A673 (cell line): ENCODE results near the gene SLC5A9. TPM values are rescaled to one million over a fixed set of nuclear protein-coding genes. Genes with fewer than 3 reads are reported as not detected.

ENCODE experiments used
- BruUV-seq: library from RNA; stranded (reverse); fragments of 400-500 nt; replicated peaks from 2 replicates; lab custom pipeline; 2021; lab: Mats Ljungman, UMichigan
- CTCF ChIA-PET: fragments of 300-600 bp; sonication (Branson Sonifier 250); formaldehyde crosslinking; loops from one replicate; lab custom pipeline; 2022; ENCODE audit warnings: antibody characterized with exemption; lab: Charles Lee
- POLR2A ChIA-PET: fragments of 300-600 bp; sonication (Branson Sonifier 250); formaldehyde crosslinking; loops from one replicate; lab custom pipeline; 2022; ENCODE audit warnings: antibody characterized with exemption; ENCODE audit not compliant: low non-redundant PET; lab: Charles Lee
- DNase-seq: peaks from one replicate; pipeline ENCODE4 v3.0.0-alpha.2; 2015; ENCODE audit warnings: low spot score
- H3K27ac ChIP-seq: fragments of 200-600 bp; sonication (generic); 2 replicates; pipeline ENCODE4 v1.5.1; 2016; ENCODE audit warnings: mixed run types, low read depth, mild to moderate bottlenecking, mixed read lengths, antibody characterized with exemption, low read length; ENCODE audit not compliant: poor library complexity, severe bottlenecking
- H3K27me3 ChIP-seq: fragments of 200-600 bp; sonication (generic); replicated peaks from 2 replicates; pipeline ENCODE4 v1.6.1; 2017; ENCODE audit warnings: mixed run types, low read depth, mild to moderate bottlenecking, mixed read lengths, antibody characterized with exemption, low read length; ENCODE audit not compliant: insufficient read depth, poor library complexity
- H3K36me3 ChIP-seq: fragments of 200-600 bp; sonication (generic); 2 replicates; pipeline ENCODE4 v1.6.1; 2016; ENCODE audit warnings: mixed run types, mild to moderate bottlenecking, mixed read lengths, antibody characterized with exemption, low read length; ENCODE audit not compliant: insufficient read depth, poor library complexity, severe bottlenecking
- H3K4me1 ChIP-seq: fragments of 200-600 bp; sonication (generic); 2 replicates; pipeline ENCODE4 v1.6.1; 2017; ENCODE audit warnings: mixed run types, mild to moderate bottlenecking, mixed read lengths, antibody characterized with exemption, low read length; ENCODE audit not compliant: insufficient read depth, poor library complexity, severe bottlenecking
- H3K4me3 ChIP-seq: fragments of 200-600 bp; sonication (generic); 2 replicates; pipeline ENCODE4 v1.5.1; 2016; ENCODE audit warnings: low read depth, mixed run types, mild to moderate bottlenecking, mixed read lengths, low read length; ENCODE audit not compliant: poor library complexity, severe bottlenecking
- H3K9me3 ChIP-seq: fragments of 200-600 bp; sonication (generic); 2 replicates; pipeline ENCODE4 v1.6.1; 2016; ENCODE audit warnings: mixed run types, low read depth, mild to moderate bottlenecking, mixed read lengths, antibody characterized with exemption, low read length; ENCODE audit not compliant: poor library complexity, severe bottlenecking
- CTCF ChIP-seq: fragments of 300-800, 200-600 bp; sonication (generic); conservative IDR thresholded peaks from 2 replicates; pipeline ENCODE4 v1.5.1; 2017; ENCODE audit warnings: low read depth, mild to moderate bottlenecking, antibody characterized with exemption, low read length, moderate library complexity, mixed read lengths
- EZH2 ChIP-seq: fragments of 200-600 bp; sonication (generic); IDR thresholded peaks from 2 replicates; pipeline ENCODE4 v1.6.1; 2017; ENCODE audit warnings: borderline replicate concordance, low read depth, mild to moderate bottlenecking, mixed read lengths, antibody characterized with exemption, low read length; ENCODE audit not compliant: poor library complexity, severe bottlenecking
- intact Hi-C: fragments of 100-400 bp; cut with micrococcal nuclease; formaldehyde crosslinking; loops from one replicate; pipeline ENCODE4 v1.10.0; 2022; ENCODE audit not compliant: unreplicated experiment
- total RNA-seq: library from RNA; stranded (reverse); gene quantifications from 2 replicates; pipeline ENCODE4 v1.2.3, GENCODE V29; 2021

SLC5A9 gene
- total RNA-seq, 1 experiment from 2014 or later = not detected

GRCh38 chr1:48196237-48196636 is 26.3 kb upstream of the SLC5A9 start:
- ChIA-PET CTCF (no interaction called here), POLR2A (no interaction called here)
- no peaks in the 10 kb centered on the region for H3K36me3 ChIP-seq
- DNase-seq = no peak
- peaks cover under 1% of the 10 kb centered on the region for H3K27me3 ChIP-seq
- H3K4me3 ChIP-seq = no peak overlapping the region
- H3K27ac ChIP-seq = no peak overlapping the region
- H3K4me1 ChIP-seq = no peaks in the 10 kb centered on the region
- no peaks in the 10 kb centered on the region for H3K9me3 ChIP-seq
- intact Hi-C loops = no loop called here
- BruUV-seq = no TSS peak
- TF ChIP-seq CTCF (no peak), EZH2 (no peak)

- H3K27me3 ChIP-seq = peaks cover 4% of the 10 kb centered on the region
- H3K4me3 ChIP-seq = no peak overlapping the region
- DNase-seq = no peak
- intact Hi-C loops = no loop called here
- CTCF ChIA-PET = no interaction called here
- H3K4me1 ChIP-seq = no peaks in the 10 kb centered on the region
- no peaks in the 10 kb centered on the region for H3K36me3 ChIP-seq
- no peaks in the 10 kb centered on the region for H3K9me3 ChIP-seq
- no peak for TF ChIP-seq CTCF
- TF ChIP-seq EZH2 = no peak
- BruUV-seq = no TSS peak
- POLR2A ChIA-PET = no interaction called here
- H3K27ac ChIP-seq = no peak overlapping the region
Observed at GRCh38 chr1:48198970-48199369, 23.5 kb upstream of the SLC5A9 start.

- H3K27me3 ChIP-seq = peaks cover 4% of the 10 kb centered on the region
- H3K4me1 ChIP-seq = no peaks in the 10 kb centered on the region
- TF ChIP-seq EZH2 (no peak), CTCF (no peak)
- no peak overlapping the region for H3K4me3 ChIP-seq
- H3K27ac ChIP-seq = no peak overlapping the region
- no peaks in the 10 kb centered on the region for H3K36me3 ChIP-seq
- intact Hi-C loops = loop anchor here (5.0 kb wide), 2 partner anchors 108 to 253 kb away; no protein-coding TSS in a partner anchor
- DNase-seq = no peak
- no peaks in the 10 kb centered on the region for H3K9me3 ChIP-seq
- BruUV-seq = no TSS peak
- ChIA-PET POLR2A (no interaction called here), CTCF (interaction anchor here (0.6 to 0.9 kb wide), 2 partner anchors 763 to 1025 kb away, joined by 3 to 4 read pairs; partner anchors contain the start of gene FOXD2)
Observed at GRCh38 chr1:48200166-48200900, 22.2 kb upstream of the SLC5A9 start.
